ENCODE data around the gene TTC38. TPM values are rescaled to one million over a fixed set of nuclear protein-coding genes. Genes with fewer than 3 reads are reported as not detected.
A peak's percentile ranks its signal among the peaks of the same experiment; 100 is the strongest.

TTC38 gene
- polyA plus RNA-seq, 2 of the 4 experiments (the other 2 are of a cell fraction), result 12.4 to 22.1 TPM

GRCh38 chr22:46297151-46297812 is 29.5 kb downstream of the TTC38 start:
- DNase-seq (ENCODE audit: low read depth in 1 of 2, low spot score in 1 of 2), result no peak
- no peak for TF ChIP-seq MAFK (IDR thresholded peaks at IDR 0.05; ENCODE audit: partially characterized antibody)
- TF ChIP-seq TFCP2L1 (CRISPR knock-in tag; IDR thresholded peaks at IDR 0.05), result no peak
- TF ChIP-seq CBX8 (IDR thresholded peaks at IDR 0.05), result no peak
- TF ChIP-seq JUN (IDR thresholded peaks at IDR 0.05), result no peak
- no peak for TF ChIP-seq NPAS2 (CRISPR knock-in tag; IDR thresholded peaks at IDR 0.05; ENCODE audit: borderline replicate concordance)
- TF ChIP-seq FOSB (CRISPR knock-in tag; IDR thresholded peaks at IDR 0.05), result no peak
- no peak for TF ChIP-seq POLR2AphosphoS2 (conservative IDR thresholded peaks at IDR 0.05; ENCODE audit: low read length)
- no peak for TF ChIP-seq ELK1 (IDR thresholded peaks at IDR 0.05; ENCODE audit: low read depth, low read length)
- no peak for TF ChIP-seq POLR2A (IDR thresholded peaks at IDR 0.05; ENCODE audit: low read length)
- TF ChIP-seq ZC3H11A (IDR thresholded peaks at IDR 0.05), result no peak
- no peak for TF ChIP-seq ZNF302 (CRISPR knock-in tag; IDR thresholded peaks at IDR 0.05)
- no peak for TF ChIP-seq HOXB5 (CRISPR knock-in tag; IDR thresholded peaks at IDR 0.05)
- no peak for TF ChIP-seq NR3C1 (IDR thresholded peaks at IDR 0.05)
- TF ChIP-seq SMC3 (IDR thresholded peaks at IDR 0.05), result no peak
- TF ChIP-seq ZSCAN20 (CRISPR knock-in tag; IDR thresholded peaks at IDR 0.05), result no peak
- no peak for TF ChIP-seq MYC (IDR thresholded peaks at IDR 0.05; ENCODE audit: borderline replicate concordance, low read length)
- TF ChIP-seq EHMT2 (IDR thresholded peaks at IDR 0.05; ENCODE audit: low read depth), result no peak
- no peak for TF ChIP-seq HOXB13 (CRISPR knock-in tag; IDR thresholded peaks at IDR 0.05; ENCODE audit: low read depth)
- TF ChIP-seq HOXA7 (CRISPR knock-in tag; IDR thresholded peaks at IDR 0.05), result no peak
- no peak for TF ChIP-seq ZFP36 (IDR thresholded peaks at IDR 0.05; ENCODE audit: borderline replicate concordance, partially characterized antibody)
- CTCF ChIA-PET, result interaction anchor here (1.4 kb wide), 1 partner anchor 302 kb away, joined by 5 read pairs; no protein-coding TSS in a partner anchor
- FAIRE-seq, result no peak
- POLR2A ChIA-PET, result no interaction called here
- Histone ChIP-seq H3K9me3 (no peaks in the 10 kb centered on the region), H3K27ac (peak overlapping the region; percentile 84 to 95), H3K4me2 (peak overlapping the region; percentile 97), H3K4me1 (peaks cover 11% of the 10 kb centered on the region; the same call in 2 of the 3 replicates), H3K4me3 (peak overlapping the region; percentile 92)
- 7% methylated on average over 16 of the region's 32 CpGs for WGBS (ENCODE audit: missing lambda C conversion rate)
- peak; percentile 53 to 54; a peak in 5 of 6 replicates for ATAC-seq

- no peak for FAIRE-seq
- Histone ChIP-seq H3K27ac (no peak overlapping the region), H3K4me1 (peaks cover 11% of the 10 kb centered on the region; the same call in 2 of the 3 replicates), H3K4me2 (no peak overlapping the region), H3K4me3 (no peak overlapping the region), H3K9me3 (no peaks in the 10 kb centered on the region)
- TF ChIP-seq CEBPB (IDR thresholded peaks at IDR 0.05), result no peak
- TF ChIP-seq ZNF302 (CRISPR knock-in tag; IDR thresholded peaks at IDR 0.05), result no peak
- TF ChIP-seq RFX5 (IDR thresholded peaks at IDR 0.05), result no peak
- no peak for TF ChIP-seq CHD4 (IDR thresholded peaks at IDR 0.05; ENCODE audit: borderline replicate concordance)
- no peak for TF ChIP-seq EHF (CRISPR knock-in tag; IDR thresholded peaks at IDR 0.05)
- TF ChIP-seq POLR2AphosphoS2 (conservative IDR thresholded peaks at IDR 0.05; ENCODE audit: low read length), result no peak
- no peak for TF ChIP-seq SREBF2 (IDR thresholded peaks at IDR 0.05)
- no peak for TF ChIP-seq ESRRA (IDR thresholded peaks at IDR 0.05; ENCODE audit: borderline replicate concordance, low read length)
- no peak for TF ChIP-seq KDM1A (IDR thresholded peaks at IDR 0.05; ENCODE audit: low read depth)
- 92% methylated on average over 13 of the region's 13 CpGs for WGBS (ENCODE audit: missing lambda C conversion rate)
- ChIA-PET CTCF (interaction anchor here (1.5 to 2.2 kb wide), 3 partner anchors 177 to 304 kb away, joined by 5 to 10 read pairs (median 7); no protein-coding TSS in a partner anchor), POLR2A (no interaction called here)
- no peak for ATAC-seq
- DNase-seq (ENCODE audit: low read depth in 1 of 2, low spot score in 1 of 2), result no peak
Observed at GRCh38 chr22:46299101-46299500, 31.3 kb downstream of the TTC38 start.
